GM12878 (cell line): ENCODE measurements around the gene DEK.

Experiments used
- FOXM1 ChIP-seq: IDR thresholded peaks from 2 replicates; pipeline ENCODE4 v1.6.1; 2012; ENCODE audit warnings: low read depth, mild to moderate bottlenecking, inconsistent platforms, low read length, moderate library complexity
- TF ChIP-seq, protein P1 (sequence below), 3 experiments: IDR thresholded peaks in 2 of 3; conservative IDR thresholded peaks in 1 of 3; 2 replicates each; pipeline ENCODE4 v1.5.1; 2011; ENCODE audit warnings: low read depth in 3 of 3, low read length in 3 of 3, mild to moderate bottlenecking in 3 of 3, control low read depth in 2 of 3, moderate library complexity in 2 of 3, inconsistent platforms in 1 of 3, mixed read lengths in 1 of 3; ENCODE audit not compliant: control insufficient read depth in 2 of 3, insufficient read depth in 1 of 3; ENCODE audit errors: extremely low read depth in 1 of 3

DNA sequence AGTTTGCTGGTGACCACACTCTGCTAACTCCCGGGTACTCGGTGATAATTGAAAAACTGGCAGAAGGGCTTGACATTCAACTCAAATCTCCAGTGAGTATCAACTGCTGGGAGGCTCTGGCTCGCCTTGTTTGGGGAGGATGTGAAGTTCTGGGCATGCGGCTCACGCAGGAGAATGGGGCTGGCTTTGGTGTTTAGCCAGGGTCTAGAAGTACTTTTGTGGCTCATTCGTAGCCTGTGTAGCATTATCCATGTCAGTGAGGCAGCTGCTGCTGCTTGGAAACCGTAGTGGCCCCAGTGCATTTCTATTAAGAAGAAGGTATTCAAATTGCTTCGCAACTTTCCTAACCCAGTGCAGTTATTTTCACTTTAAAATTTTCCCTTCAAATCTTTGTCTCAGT is 56.9 kb downstream of the DEK start:
- no peak for TF ChIP-seq FOXM1
- TF ChIP-seq, protein P1, sequence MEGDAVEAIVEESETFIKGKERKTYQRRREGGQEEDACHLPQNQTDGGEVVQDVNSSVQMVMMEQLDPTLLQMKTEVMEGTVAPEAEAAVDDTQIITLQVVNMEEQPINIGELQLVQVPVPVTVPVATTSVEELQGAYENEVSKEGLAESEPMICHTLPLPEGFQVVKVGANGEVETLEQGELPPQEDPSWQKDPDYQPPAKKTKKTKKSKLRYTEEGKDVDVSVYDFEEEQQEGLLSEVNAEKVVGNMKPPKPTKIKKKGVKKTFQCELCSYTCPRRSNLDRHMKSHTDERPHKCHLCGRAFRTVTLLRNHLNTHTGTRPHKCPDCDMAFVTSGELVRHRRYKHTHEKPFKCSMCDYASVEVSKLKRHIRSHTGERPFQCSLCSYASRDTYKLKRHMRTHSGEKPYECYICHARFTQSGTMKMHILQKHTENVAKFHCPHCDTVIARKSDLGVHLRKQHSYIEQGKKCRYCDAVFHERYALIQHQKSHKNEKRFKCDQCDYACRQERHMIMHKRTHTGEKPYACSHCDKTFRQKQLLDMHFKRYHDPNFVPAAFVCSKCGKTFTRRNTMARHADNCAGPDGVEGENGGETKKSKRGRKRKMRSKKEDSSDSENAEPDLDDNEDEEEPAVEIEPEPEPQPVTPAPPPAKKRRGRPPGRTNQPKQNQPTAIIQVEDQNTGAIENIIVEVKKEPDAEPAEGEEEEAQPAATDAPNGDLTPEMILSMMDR (IDR thresholded peaks at IDR 0.05 in 2 of 3, conservative IDR thresholded peaks at IDR 0.05 in 1 of 3; ENCODE audit: control insufficient read depth in 2 of 3, extremely low read depth in 1 of 3, insufficient read depth in 1 of 3, low read depth in 3 of 3, low read length in 3 of 3), result no peak
